Activated CD8-positive, alpha-beta T cell treated with anti-CD3 and anti-CD28 coated beads for 36 hours (primary cell): ENCODE measurements around the gene ADGRG2. TPM values are rescaled to one million over a fixed set of nuclear protein-coding genes. Genes with fewer than 3 reads are reported as not detected.

Source experiments
- ATAC-seq: fragments of 200-7000 bp; cut with Tn5 transposase; one replicate; pipeline ENCODE4 v1.10.0; 2021; ENCODE audit warnings: mild to moderate bottlenecking, moderate library complexity
- CTCF ChIA-PET: fragments of 350-600 bp; sonication (Branson Sonifier 250); formaldehyde crosslinking; loops from one replicate; lab custom pipeline; 2021; ENCODE audit warnings: antibody characterized with exemption; lab: Charles Lee
- POLR2A ChIA-PET: fragments of 350-600 bp; sonication (Branson Sonifier 250); formaldehyde crosslinking; loops from one replicate; lab custom pipeline; 2021; ENCODE audit warnings: antibody characterized with exemption; lab: Charles Lee
- DNase-seq: peaks from one replicate; pipeline ENCODE4 v3.0.0-alpha.2; 2020
- H3K27ac Mint-ChIP-seq: one replicate; pipeline ENCODE4 v1.8.0; 2021; ENCODE audit warnings: mild to moderate bottlenecking, mixed read lengths
- H3K27me3 Mint-ChIP-seq: one replicate; pipeline ENCODE4 v1.8.0; 2021; ENCODE audit warnings: mixed read lengths
- H3K36me3 Mint-ChIP-seq: one replicate; pipeline ENCODE4 v1.8.0; 2021; ENCODE audit warnings: low read depth, mixed read lengths
- H3K4me1 Mint-ChIP-seq: one replicate; pipeline ENCODE4 v1.8.0; 2021; ENCODE audit warnings: low read depth, mixed read lengths
- H3K4me3 Mint-ChIP-seq: one replicate; pipeline ENCODE4 v1.8.0; 2021; ENCODE audit warnings: mild to moderate bottlenecking, moderate library complexity, mixed read lengths
- H3K9me3 Mint-ChIP-seq: one replicate; pipeline ENCODE4 v1.8.0; 2021; ENCODE audit warnings: mixed read lengths
- CTCF ChIP-seq: fragments of 200-600 bp; IDR thresholded peaks from one replicate; pipeline ENCODE4 v1.8.0; 2022; ENCODE audit warnings: antibody characterized with exemption, mild to moderate bottlenecking
- intact Hi-C: fragments of 100-400 bp; cut with micrococcal nuclease; formaldehyde crosslinking; loops from one replicate; pipeline ENCODE4 v1.10.0; 2022
- total RNA-seq, 2 experiments: library from RNA; stranded (reverse); gene quantifications; one replicate each; pipeline ENCODE4 v1.2.3, GENCODE V29; 2021

The ADGRG2 gene
- total RNA-seq, 2 experiments from 2014 or later: not detected

- CTCF ChIA-PET: no interaction called here
- POLR2A ChIA-PET: no interaction called here
- Mint-ChIP-seq H3K9me3 (no peaks in the 10 kb centered on the region), H3K4me3 (no peak overlapping the region), H3K36me3 (peaks cover 4% of the 10 kb centered on the region), H3K27ac (no peak overlapping the region), H3K4me1 (no peaks in the 10 kb centered on the region), H3K27me3 (no peaks in the 10 kb centered on the region)
- TF ChIP-seq CTCF: no peak
- DNase-seq: no peak
- ATAC-seq: no peak
- intact Hi-C loops: no loop called here
Measured at GRCh38 chrX:18941896-18942295, 180.4 kb downstream of the ADGRG2 start.

Other genes starting within 250 kb of the ADGRG2 start
- gene PHKA2, start 138.4 kb downstream of the ADGRG2 start, total RNA-seq: 10 to 100 TPM; 23.3 to 26.1 TPM
- 100 to 1,000 TPM; 259 to 261 TPM for gene PDHA1, start 221.5 kb upstream of the ADGRG2 start, total RNA-seq